ENCODE results near the gene CENPX. TPM values are rescaled to one million over a fixed set of nuclear protein-coding genes. Genes with fewer than 3 reads are reported as not detected.

CENPX gene
- total and polyA plus RNA-seq, 2 of the 13 experiments (the other 11 are each of a cell fraction or from before 2014, with no cell fraction given) = 92.7 to 170 TPM

DNA sequence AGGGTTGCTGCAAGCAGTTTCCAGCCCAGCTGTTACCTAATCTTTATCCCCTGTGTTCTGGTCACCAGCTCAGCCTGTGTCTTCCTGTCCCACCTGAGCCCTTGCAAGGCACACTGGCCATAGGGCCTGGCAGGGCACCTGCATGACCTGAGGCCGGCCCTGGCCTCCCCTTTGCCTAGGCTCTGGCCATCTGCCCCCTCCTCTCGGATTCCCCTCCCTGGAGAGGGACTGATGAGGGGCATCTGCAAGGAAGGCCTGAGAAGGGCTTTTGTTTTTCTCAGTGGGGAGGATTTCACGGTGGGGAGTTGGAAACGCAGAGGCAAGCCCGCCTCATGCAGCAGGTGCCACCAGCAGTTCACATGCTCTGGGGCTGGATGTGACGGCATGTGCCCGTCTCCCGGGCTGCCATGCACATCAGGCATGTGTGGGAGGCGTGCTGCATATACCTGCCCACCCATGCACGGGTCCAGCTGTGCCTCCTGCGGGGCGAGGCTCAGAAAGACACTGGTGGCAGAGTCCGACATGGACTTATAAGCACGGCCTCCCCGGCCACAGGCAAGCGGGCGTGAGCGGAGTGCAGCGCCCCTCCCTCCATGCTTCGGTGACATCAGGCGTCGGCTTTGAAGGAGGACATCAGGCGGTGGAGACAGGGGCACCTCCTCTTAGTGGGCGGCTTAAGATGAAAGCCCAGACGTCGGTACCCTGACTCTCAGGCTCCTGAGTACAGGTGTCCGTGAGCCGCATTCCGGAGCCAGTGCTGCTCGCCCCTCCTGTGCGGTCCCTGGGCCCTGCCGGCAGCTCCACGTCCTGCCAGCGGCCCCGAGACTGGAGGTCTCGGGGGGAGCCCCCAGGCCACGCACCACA lies 28.7 kb downstream of the CENPX start (continued):
- no peak for TF ChIP-seq CEBPZ (IDR thresholded peaks at IDR 0.05; ENCODE audit: low read length)
- no peak for TF ChIP-seq AGO2 (optimal IDR thresholded peaks at IDR 0.05; ENCODE audit: low read depth, low read length)
- no peak for TF ChIP-seq ATF6 (CRISPR knock-in tag; conservative IDR thresholded peaks at IDR 0.05)
- no peak for TF ChIP-seq RFX5 (IDR thresholded peaks at IDR 0.05; ENCODE audit: low read depth, low read length)
- 0 out of 2 replicates have a peak, but pooled peaks have one; percentile 72 for TF ChIP-seq ZNF678 (CRISPR knock-in tag; IDR thresholded peaks at IDR 0.05)
- no peak for TF ChIP-seq PHF5A (CRISPR knock-in tag; IDR thresholded peaks at IDR 0.05; ENCODE audit: low read depth, unreplicated experiment)
- TF ChIP-seq, protein P1, sequence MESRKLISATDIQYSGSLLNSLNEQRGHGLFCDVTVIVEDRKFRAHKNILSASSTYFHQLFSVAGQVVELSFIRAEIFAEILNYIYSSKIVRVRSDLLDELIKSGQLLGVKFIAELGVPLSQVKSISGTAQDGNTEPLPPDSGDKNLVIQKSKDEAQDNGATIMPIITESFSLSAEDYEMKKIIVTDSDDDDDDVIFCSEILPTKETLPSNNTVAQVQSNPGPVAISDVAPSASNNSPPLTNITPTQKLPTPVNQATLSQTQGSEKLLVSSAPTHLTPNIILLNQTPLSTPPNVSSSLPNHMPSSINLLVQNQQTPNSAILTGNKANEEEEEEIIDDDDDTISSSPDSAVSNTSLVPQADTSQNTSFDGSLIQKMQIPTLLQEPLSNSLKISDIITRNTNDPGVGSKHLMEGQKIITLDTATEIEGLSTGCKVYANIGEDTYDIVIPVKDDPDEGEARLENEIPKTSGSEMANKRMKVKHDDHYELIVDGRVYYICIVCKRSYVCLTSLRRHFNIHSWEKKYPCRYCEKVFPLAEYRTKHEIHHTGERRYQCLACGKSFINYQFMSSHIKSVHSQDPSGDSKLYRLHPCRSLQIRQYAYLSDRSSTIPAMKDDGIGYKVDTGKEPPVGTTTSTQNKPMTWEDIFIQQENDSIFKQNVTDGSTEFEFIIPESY (CRISPR knock-in tag; IDR thresholded peaks at IDR 0.05) = peak; percentile 36; the same call in 1 of the 2 replicates
- TF ChIP-seq FOXM1 (CRISPR knock-in tag; IDR thresholded peaks at IDR 0.05) = no peak
- TF ChIP-seq KDM4B (CRISPR knock-in tag; IDR thresholded peaks at IDR 0.05) = no peak
- TF ChIP-seq NR3C1 (CRISPR knock-in tag; IDR thresholded peaks at IDR 0.05) = no peak
- 0 out of 2 replicates have a peak, but pooled peaks have one; percentile 57 for TF ChIP-seq THAP7 (CRISPR knock-in tag; IDR thresholded peaks at IDR 0.05)
- TF ChIP-seq U2AF2 (IDR thresholded peaks at IDR 0.05; ENCODE audit: low read depth, low read length) = no peak
- TF ChIP-seq HMGXB3 (CRISPR knock-in tag; IDR thresholded peaks at IDR 0.05; ENCODE audit: borderline replicate concordance) = no peak
- no peak; the same call in 1 of the 2 replicates for TF ChIP-seq ZBTB7B (CRISPR knock-in tag; IDR thresholded peaks at IDR 0.05)

All from HepG2 (cell line).